PC-9 (cell line): ENCODE measurements around the gene INO80E.

ENCODE experiments used
- EZH2 ChIP-seq: fragments of 200-600 bp; sonication (generic); IDR thresholded peaks from 2 replicates; pipeline ENCODE4 v1.8.0; 2017; ENCODE audit warnings: antibody characterized with exemption, low read depth
- TF ChIP-seq, protein P1 (sequence below): fragments of 200-600 bp; sonication (generic); conservative IDR thresholded peaks from 2 replicates; pipeline ENCODE4 v1.6.1; 2017; ENCODE audit warnings: mixed run types, antibody characterized with exemption, mild to moderate bottlenecking, moderate library complexity

DNA sequence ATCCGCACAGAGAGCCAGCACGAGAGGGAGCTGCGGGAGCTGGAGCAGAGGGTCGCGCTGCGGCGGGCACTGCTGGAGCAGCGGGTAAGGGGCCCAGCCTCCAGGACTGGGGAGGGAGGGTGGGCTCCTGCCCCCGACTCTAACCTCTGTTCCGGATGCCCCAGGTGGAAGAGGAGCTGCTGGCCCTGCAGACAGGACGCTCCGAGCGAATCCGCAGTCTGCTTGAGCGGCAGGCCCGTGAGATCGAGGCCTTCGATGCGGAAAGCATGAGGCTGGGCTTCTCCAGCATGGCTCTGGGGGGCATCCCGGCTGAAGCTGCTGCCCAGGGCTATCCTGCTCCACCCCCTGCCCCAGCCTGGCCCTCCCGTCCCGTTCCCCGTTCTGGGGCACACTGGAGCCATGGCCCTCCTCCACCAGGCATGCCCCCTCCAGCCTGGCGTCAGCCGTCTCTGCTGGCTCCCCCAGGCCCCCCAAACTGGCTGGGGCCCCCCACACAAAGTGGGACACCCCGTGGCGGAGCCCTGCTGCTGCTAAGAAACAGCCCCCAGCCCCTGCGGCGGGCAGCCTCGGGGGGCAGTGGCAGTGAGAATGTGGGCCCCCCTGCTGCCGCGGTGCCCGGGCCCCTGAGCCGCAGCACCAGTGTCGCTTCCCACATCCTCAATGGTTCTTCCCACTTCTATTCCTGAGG is 5.0 kb upstream of the INO80E start:
- TF ChIP-seq, protein P1, sequence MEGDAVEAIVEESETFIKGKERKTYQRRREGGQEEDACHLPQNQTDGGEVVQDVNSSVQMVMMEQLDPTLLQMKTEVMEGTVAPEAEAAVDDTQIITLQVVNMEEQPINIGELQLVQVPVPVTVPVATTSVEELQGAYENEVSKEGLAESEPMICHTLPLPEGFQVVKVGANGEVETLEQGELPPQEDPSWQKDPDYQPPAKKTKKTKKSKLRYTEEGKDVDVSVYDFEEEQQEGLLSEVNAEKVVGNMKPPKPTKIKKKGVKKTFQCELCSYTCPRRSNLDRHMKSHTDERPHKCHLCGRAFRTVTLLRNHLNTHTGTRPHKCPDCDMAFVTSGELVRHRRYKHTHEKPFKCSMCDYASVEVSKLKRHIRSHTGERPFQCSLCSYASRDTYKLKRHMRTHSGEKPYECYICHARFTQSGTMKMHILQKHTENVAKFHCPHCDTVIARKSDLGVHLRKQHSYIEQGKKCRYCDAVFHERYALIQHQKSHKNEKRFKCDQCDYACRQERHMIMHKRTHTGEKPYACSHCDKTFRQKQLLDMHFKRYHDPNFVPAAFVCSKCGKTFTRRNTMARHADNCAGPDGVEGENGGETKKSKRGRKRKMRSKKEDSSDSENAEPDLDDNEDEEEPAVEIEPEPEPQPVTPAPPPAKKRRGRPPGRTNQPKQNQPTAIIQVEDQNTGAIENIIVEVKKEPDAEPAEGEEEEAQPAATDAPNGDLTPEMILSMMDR, result no peak
- TF ChIP-seq EZH2, result no peak
